WTC11 (cell line): ENCODE data around the gene PDLIM5. TPM values are rescaled to one million over a fixed set of nuclear protein-coding genes. Genes with fewer than 3 reads are reported as not detected.
"Not testable (repeated sequence)": the region's sequence is repeated elsewhere in the genome, so short reads cannot be mapped to it uniquely, and the experiment has no call there.

ENCODE experiments used
- ATAC-seq: fragments of 200-7000 bp; cut with Tn5 transposase; 2 replicates; pipeline ENCODE4 v1.10.0; 2021; ENCODE audit warnings: mild to moderate bottlenecking, moderate library complexity
- CTCF ChIA-PET: fragments of 300-600 bp; sonication (Branson Sonifier 250); formaldehyde crosslinking; loops from one replicate; lab custom pipeline; 2021; ENCODE audit warnings: antibody characterized with exemption; lab: Charles Lee
- POLR2A ChIA-PET: fragments of 350-600 bp; sonication (Branson Sonifier 250); formaldehyde crosslinking; loops from one replicate; lab custom pipeline; 2021; ENCODE audit warnings: antibody characterized with exemption; lab: Charles Lee
- DNase-seq: peaks from one replicate; pipeline ENCODE4 v3.0.0; 2021; ENCODE audit warnings: low spot score
- H3K27ac Mint-ChIP-seq: 2 replicates; pipeline ENCODE4 v1.8.0; 2021; ENCODE audit warnings: mixed read lengths
- H3K27me3 Mint-ChIP-seq: 2 replicates; pipeline ENCODE4 v1.8.0; 2021; ENCODE audit warnings: low read depth, mild to moderate bottlenecking, moderate library complexity, mixed read lengths
- H3K36me3 Mint-ChIP-seq: 2 replicates; pipeline ENCODE4 v1.8.0; 2021; ENCODE audit warnings: mixed read lengths
- H3K4me1 Mint-ChIP-seq: 2 replicates; pipeline ENCODE4 v1.8.0; 2022; ENCODE audit warnings: mixed read lengths
- H3K4me3 Mint-ChIP-seq: 2 replicates; pipeline ENCODE4 v1.8.0; 2021; ENCODE audit warnings: mild to moderate bottlenecking, moderate library complexity, mixed read lengths
- H3K9me3 Mint-ChIP-seq: 2 replicates; pipeline ENCODE4 v1.8.0; 2021; ENCODE audit warnings: mixed read lengths
- ATF6 ChIP-seq: sonication (generic); formaldehyde crosslinking; IDR thresholded peaks from 2 replicates; pipeline ENCODE4 v1.8.1; 2023; ENCODE audit warnings: mild to moderate bottlenecking, missing genetic modification reagents
- E2F4 ChIP-seq: sonication (generic); formaldehyde crosslinking; IDR thresholded peaks from 2 replicates; pipeline ENCODE4 v1.8.1; 2022; ENCODE audit warnings: low read depth, mild to moderate bottlenecking, moderate library complexity, missing genetic modification reagents, borderline replicate concordance
- EMX1 ChIP-seq: fragments of 250-450 bp; sonication (Bioruptor Pico); IDR thresholded peaks from 2 replicates; pipeline ENCODE4 v1.8.0; 2021; ENCODE audit warnings: mild to moderate bottlenecking
- IRF2 ChIP-seq: sonication (generic); formaldehyde crosslinking; IDR thresholded peaks from 2 replicates; pipeline ENCODE4 v1.8.0; 2022; ENCODE audit warnings: low read depth, missing genetic modification reagents, borderline replicate concordance
- OVOL2 ChIP-seq: fragments of 250-450 bp; sonication (Bioruptor Pico); IDR thresholded peaks from 2 replicates; pipeline ENCODE4 v1.9.0; 2021; ENCODE audit warnings: mild to moderate bottlenecking, borderline replicate concordance
- SMAD4 ChIP-seq: sonication (generic); formaldehyde crosslinking; IDR thresholded peaks from 2 replicates; pipeline ENCODE4 v1.8.0; 2022; ENCODE audit warnings: mild to moderate bottlenecking, missing genetic modification reagents
- TEAD4 ChIP-seq: sonication (generic); formaldehyde crosslinking; IDR thresholded peaks from 2 replicates; pipeline ENCODE4 v1.8.0; 2022; ENCODE audit warnings: mild to moderate bottlenecking, missing genetic modification reagents
- ZMAT4 ChIP-seq: fragments of 250-450 bp; sonication (Bioruptor Pico); IDR thresholded peaks from 2 replicates; pipeline ENCODE4 v1.9.0; 2021; ENCODE audit warnings: mild to moderate bottlenecking
- ZNF121 ChIP-seq: sonication (generic); formaldehyde crosslinking; IDR thresholded peaks from 2 replicates; pipeline ENCODE4 v1.8.0; 2023; ENCODE audit warnings: missing genetic modification reagents
- ZNF138 ChIP-seq: sonication (generic); formaldehyde crosslinking; conservative IDR thresholded peaks from 2 replicates; pipeline ENCODE4 v1.8.1; 2022; ENCODE audit warnings: mild to moderate bottlenecking, moderate library complexity, missing genetic modification reagents
- ZNF281 ChIP-seq: sonication (generic); formaldehyde crosslinking; IDR thresholded peaks from 2 replicates; pipeline ENCODE4 v1.8.0; 2023; ENCODE audit warnings: mild to moderate bottlenecking, missing genetic modification reagents
- ZNF532 ChIP-seq: fragments of 250-450 bp; sonication (Bioruptor Pico); IDR thresholded peaks from 2 replicates; pipeline ENCODE4 v1.9.0; 2021; ENCODE audit warnings: mild to moderate bottlenecking, borderline replicate concordance
- ZNF671 ChIP-seq: fragments of 250-450 bp; sonication (Bioruptor Pico); IDR thresholded peaks from 2 replicates; pipeline ENCODE4 v1.8.0; 2021; ENCODE audit warnings: mild to moderate bottlenecking
- ZSCAN18 ChIP-seq: fragments of 250-450 bp; sonication (Bioruptor Pico); IDR thresholded peaks from 2 replicates; pipeline ENCODE4 v2.1.2; 2022; ENCODE audit warnings: mild to moderate bottlenecking, moderate library complexity
- total RNA-seq: library from RNA; stranded (reverse); gene quantifications from 3 replicates; pipeline ENCODE4 v1.2.3, GENCODE V29; 2021

The PDLIM5 gene
- total RNA-seq, 1 experiment from 2014 or later, result 51.5 TPM

GRCh38 chr4:94475794-94476193, 24.1 kb downstream of the PDLIM5 start (continued):
- TF ChIP-seq E2F4 (CRISPR knock-in tag), result no peak
- TF ChIP-seq ZNF121, result no peak
- TF ChIP-seq ZNF532, result no peak
- no peak for TF ChIP-seq OVOL2
- TF ChIP-seq ATF6 (CRISPR knock-in tag), result no peak
- no peak for TF ChIP-seq EMX1 (CRISPR knock-in tag)
- TF ChIP-seq ZMAT4 (CRISPR knock-in tag), result no peak
- TF ChIP-seq ZSCAN18 (CRISPR knock-in tag), result no peak
- no peak for TF ChIP-seq ZNF281 (CRISPR knock-in tag)
- TF ChIP-seq IRF2 (CRISPR knock-in tag), result no peak

GRCh38 chr4:94477227-94477626, 25.5 kb downstream of the PDLIM5 start:
- peak; percentile 48 for ATAC-seq
- Mint-ChIP-seq H3K9me3 (no peaks in the 10 kb centered on the region), H3K4me3 (no peak overlapping the region)
- TF ChIP-seq SMAD4 (CRISPR knock-in tag) (no peak), ZNF138 (CRISPR knock-in tag) (no peak), ZNF671 (CRISPR knock-in tag) (no peak), TEAD4 (no peak)
- TF ChIP-seq, all 79 proteins: peak for 0
- H3K4me1 Mint-ChIP-seq, result peaks cover 55% of the 10 kb centered on the region
- CTCF ChIA-PET, result no interaction called here
- POLR2A ChIA-PET, result no interaction called here
- no peaks in the 10 kb centered on the region for H3K27me3 Mint-ChIP-seq
- DNase-seq, result no peak
- H3K27ac Mint-ChIP-seq, result peak overlapping the region; percentile 88
- H3K36me3 Mint-ChIP-seq, result no peaks in the 10 kb centered on the region

- H3K36me3 Mint-ChIP-seq, H3K4me3 Mint-ChIP-seq, H3K27me3 Mint-ChIP-seq, H3K27ac Mint-ChIP-seq, H3K9me3 Mint-ChIP-seq, DNase-seq: not testable (repeated sequence)
- peak; percentile 30; the same call in 1 of the 2 replicates for ATAC-seq
- peaks cover 48% of the 10 kb centered on the region for H3K4me1 Mint-ChIP-seq
- ChIA-PET CTCF (interaction anchor here (0.7 kb wide), 1 partner anchor 84 kb away, joined by 6 read pairs; no protein-coding TSS in a partner anchor), POLR2A (interaction anchor here (0.6 kb wide), 1 partner anchor 1401 kb away, joined by 3 read pairs; no protein-coding TSS in a partner anchor)
Observed at GRCh38 chr4:94478805-94479204, 27.1 kb downstream of the PDLIM5 start.
